GM21723 (cell line): Measurements from ENCODE around the gene PARVG.
"Not testable (repeated sequence)": the region's sequence is repeated elsewhere in the genome, so short reads cannot be mapped to it uniquely, and the experiment has no call there.

ENCODE experiments used
- ATAC-seq: cut with Tn5 transposase; IDR thresholded peaks from one replicate; pipeline ENCODE4 v1.9.1; 2021; ENCODE audit warnings: mild to moderate bottlenecking, moderate library complexity; ENCODE audit not compliant: unreplicated experiment

The PARVG gene

DNA sequence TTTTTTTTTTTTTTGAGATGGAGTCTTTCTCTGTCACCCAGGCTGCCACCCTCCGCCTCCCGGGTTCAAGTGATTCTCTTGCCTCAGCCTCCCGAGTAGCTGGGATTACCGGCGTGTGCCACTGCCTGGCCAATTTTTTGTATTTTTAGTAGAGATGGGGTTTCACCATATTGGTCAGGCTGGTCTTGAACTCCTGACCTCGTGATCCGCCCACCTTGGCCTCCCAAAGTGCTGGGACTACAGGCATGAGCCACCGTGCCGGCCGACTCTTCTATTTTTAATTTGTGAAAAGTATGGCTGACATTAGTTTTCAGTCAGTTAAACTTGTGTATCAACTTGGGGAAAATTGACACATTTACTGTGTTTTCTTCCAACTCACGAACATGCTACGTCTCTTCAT is 53.6 kb downstream of the PARVG start:
- not testable (repeated sequence) for ATAC-seq

DNA sequence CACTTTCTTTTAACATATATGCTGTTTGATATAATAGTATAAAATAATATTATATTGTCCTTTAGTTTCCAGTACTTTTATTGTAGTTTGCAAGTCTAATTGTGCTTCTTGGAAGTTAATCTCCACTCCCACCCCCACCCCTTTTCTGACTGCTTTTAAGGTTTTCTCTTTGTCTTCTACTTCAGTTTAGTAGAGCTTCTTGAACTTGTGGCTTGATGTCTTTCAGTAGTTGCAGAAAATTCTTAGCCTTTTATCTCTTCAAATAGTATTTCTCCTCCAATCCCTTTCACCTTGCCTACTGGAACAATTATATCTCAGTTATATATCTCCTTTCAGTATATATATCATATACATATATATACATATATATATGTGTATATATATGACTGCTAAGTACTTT is 56.6 kb downstream of the PARVG start:
- ATAC-seq, result no peak

DNA sequence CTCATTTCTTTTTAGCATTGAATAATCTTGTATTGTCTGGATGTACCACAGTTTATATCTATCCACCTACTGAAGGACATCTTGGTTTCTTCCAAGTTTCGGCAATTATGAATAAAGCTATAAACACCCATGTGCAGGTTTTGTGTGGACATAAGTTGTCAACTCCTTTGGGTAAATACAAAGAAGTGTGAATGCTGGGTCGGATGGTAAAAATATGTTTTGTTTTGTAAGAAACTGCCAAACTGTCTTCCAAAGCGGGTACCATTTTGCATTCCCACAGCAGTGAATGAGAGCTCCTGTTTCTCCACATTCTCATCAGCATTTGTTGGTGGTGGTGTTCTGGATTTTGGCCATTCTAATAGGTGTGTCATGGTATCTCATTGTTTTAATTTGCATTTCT is 60.4 kb downstream of the PARVG start:
- not testable (repeated sequence) for ATAC-seq

DNA sequence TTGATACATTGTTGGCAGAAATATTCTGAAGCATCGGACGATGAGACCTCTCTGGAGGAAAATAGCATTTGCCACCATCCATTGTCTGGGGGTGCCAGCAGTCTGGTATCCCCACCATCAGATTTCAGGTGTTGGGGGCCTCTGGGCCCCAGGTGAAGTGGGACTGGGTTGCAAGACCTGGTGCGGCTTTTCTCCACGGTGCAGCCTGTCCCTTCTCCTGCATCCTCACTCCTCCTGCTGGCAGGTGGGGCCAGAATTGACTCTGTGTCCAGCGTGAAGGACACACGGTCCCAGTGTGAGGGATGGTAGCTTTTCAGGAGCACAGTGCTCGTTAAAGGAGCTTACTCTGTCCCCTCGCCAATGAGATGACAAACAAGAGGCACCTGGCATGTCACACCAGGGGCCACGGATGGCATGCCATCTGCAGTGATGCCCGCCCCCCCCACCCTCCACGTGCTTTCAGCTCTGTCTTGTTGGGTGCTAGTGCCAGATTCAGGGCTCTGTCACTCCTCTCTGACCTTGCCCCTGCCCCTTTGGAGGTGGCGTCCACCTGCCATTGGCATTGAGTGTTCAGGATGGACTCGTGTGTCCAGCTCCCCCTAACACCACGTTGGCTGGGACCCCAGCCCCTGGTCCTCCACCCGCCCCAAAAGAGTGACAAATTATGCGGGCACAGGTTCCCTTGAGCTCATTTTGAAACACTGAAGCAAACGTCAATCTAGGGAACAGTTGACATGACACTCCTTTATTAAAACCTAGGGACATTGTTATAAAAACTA is 62.4 kb downstream of the PARVG start:
- ATAC-seq, result no peak

DNA sequence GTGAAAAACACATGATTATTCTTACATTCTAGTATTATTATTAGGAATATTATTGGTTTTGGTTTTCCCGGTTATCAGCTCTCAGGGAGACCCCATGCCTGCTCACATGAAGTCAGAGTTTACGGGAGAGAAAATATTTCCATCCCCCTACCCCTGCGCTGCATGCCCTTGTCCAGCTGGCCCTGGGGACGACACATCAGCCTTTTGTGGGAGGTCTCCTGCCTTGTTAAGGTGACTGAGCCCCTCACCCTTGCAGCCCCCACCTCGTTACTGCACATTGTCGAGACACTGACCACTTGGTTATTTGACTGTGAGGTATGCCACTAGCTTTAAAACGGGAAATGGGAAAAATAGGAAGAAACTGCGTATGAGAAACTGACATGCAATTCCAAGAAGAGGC is 63.0 kb downstream of the PARVG start:
- ATAC-seq, result no peak

DNA sequence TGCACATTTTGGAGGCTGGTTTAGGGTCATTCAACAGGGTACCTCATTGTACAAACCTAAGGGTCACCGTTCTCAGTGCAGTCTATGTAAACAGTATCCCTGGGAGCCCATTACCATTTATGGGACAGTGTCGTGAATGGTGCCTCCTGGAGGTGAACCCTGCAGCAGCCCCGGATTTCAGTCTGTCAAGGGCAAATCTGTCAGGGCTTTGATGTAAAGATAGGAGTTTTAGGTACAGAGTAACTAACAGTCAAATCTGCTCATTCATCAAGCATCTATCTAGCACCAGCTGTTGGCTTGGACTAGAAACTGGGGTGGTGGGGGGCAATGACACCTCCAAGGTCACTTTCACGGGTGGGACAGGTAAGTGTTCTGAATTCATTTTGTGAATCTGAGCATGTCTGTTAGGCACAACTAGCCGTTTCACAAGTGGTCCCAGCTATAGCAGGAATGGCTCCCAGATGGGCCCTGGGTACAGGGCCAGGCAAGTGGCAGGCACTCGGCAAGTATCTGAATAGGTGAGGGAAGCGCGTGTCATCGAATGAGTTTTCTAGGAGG is 63.6 kb downstream of the PARVG start:
- no peak for ATAC-seq

DNA sequence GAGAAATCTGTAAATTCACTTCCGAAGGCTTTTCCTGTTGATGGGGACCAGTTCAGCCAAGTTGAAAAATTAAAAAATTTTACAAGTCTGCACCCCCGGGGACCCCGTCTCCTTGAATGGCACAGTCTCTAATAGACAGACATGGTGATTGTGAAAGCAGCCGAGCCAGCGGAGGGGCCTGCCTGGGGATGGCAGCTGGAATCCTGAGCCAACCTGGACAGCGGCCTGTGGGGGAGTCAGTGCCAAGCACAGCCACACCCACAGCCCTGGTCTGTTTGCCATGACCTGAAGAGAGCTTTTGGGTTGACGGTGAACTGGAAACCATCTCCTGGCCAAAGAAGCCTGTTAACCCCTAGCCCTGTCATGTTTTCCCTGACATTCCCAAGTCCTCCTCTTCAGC is 64.7 kb downstream of the PARVG start:
- no peak for ATAC-seq

DNA sequence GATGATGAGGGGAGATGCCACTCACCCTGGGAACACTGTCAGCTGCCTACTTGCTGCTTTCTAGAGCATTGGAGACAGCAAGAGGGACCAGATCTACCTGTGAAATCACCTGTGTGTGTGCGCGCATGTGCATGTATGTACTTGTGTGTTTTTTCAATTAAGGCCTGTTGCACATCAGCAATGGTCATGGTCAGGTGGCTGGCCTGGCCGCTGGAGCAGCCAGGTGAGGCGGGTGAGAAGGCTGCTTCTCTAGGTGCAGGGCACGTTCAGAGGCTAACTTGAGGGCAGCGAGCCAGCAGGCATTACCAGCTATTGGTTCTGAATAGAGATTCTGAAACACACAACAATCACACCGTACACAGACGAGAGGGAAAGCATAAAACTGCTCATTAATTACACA is 65.1 kb downstream of the PARVG start:
- ATAC-seq, result no peak

DNA sequence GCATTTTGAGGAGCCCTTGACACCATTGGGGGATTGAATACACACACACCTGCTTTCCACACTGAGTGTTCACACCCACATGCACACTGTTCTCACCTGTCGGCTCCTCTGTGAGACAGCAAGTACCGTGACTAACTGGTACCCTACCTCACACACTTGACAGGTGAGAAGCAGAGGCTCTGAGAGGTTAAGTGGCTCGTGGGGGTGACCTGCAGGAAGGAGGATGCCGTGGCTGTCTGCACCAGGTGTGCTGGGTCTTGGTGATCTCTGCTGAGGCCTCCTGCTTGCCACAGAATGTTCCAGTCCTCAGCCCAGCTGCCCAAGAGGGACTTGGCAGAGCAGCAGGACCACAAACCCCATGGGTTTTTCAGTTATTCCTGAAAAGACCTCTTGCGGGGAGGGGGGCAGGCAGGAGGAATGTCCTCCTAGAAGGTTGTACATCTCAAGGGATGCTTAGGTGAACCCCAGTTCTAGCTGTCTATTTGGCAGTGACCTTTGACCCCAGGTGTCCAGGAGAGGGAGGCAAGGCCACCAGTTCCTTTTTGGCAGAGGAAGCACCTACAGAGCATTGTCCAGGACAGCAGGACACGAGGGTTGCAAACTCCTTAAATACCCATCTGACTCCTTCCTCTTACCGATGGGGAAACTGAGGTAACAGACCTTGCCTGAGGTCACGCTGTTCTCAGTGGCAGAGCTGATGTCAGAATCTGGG is 66.0 kb downstream of the PARVG start:
- no peak for ATAC-seq

DNA sequence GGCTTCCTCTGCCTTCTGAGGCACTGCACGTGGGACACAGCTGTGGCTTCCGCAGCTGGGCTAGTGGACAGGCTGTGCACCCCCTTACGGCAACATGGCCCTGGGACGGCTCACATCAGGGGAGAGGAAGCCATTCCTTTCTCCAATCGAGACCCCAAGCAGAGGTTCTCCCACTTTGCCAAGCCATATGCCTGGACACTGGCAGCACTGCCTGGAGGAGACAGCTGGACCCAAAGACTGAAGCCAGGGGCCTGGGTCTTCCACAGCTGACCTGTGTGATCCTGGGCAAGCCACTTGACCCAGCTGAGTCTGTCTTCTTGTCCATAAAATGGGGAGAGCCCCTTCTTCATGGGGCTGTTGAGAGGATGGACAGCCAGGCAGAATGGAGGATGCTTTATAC is 66.6 kb downstream of the PARVG start:
- no peak for ATAC-seq

DNA sequence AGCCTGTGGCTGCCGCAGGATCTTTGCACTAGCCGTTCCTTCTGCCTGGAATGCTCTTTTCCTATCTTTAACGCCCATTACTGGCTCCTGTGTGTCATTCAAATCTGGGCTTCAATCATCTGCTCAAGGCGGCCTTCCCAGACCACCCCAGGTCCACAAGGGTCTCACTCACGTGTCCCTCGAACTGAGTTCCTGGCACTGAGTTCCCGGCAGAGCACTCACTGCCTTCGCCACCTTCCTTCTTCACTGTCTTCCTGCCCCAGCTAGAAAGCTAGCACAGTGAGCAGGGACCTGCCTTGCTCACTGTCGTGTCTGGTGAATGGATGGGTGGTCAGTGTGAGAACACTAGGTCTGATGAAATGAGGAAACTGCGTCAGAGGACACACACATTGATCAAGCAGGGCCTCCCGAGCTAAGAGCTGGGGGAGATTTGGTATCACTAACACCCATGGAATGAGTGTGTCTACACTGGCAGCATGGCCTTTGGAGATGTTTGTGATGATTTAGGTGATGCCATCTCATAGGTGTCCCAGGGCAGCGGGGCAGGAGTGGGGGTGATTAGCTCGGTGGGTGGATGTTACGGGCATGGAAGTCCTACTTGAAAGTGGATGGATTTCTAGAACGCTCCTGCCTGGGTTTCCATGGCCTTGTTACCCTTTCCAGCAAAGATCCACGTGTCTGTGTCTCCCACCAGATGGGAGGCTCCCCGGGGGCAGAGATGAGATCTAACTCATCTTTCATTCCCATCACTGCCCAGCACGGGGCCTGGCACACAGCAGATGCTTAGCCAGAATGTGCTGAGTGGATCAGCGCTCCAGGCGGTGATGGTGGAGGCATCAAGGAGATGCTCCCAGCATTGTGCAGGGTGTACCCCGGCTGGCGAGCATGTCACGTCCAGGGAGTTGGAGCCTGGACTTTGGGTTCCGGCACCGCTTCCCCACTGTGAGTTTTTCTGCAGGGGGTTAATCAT is 67.5 kb downstream of the PARVG start:
- ATAC-seq, result no peak

DNA sequence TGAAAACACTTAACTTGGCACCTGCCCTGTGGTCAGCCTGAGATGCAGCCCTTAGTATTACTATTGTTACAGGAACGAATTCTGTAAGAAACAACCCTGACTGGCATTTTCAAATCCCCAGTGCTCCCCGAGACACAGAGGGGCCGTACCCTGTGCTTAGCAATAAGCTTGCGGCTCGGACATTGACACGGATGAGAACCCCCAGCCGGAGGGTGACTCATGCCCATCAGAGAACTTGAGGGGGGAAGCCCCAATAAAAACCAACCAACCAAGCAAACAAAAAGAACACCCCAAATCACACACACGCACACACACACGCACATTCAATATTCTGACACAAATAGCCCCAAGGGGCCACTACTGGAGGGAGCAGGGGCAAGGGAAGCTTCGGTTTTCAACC is 68.2 kb downstream of the PARVG start:
- ATAC-seq, result no peak

DNA sequence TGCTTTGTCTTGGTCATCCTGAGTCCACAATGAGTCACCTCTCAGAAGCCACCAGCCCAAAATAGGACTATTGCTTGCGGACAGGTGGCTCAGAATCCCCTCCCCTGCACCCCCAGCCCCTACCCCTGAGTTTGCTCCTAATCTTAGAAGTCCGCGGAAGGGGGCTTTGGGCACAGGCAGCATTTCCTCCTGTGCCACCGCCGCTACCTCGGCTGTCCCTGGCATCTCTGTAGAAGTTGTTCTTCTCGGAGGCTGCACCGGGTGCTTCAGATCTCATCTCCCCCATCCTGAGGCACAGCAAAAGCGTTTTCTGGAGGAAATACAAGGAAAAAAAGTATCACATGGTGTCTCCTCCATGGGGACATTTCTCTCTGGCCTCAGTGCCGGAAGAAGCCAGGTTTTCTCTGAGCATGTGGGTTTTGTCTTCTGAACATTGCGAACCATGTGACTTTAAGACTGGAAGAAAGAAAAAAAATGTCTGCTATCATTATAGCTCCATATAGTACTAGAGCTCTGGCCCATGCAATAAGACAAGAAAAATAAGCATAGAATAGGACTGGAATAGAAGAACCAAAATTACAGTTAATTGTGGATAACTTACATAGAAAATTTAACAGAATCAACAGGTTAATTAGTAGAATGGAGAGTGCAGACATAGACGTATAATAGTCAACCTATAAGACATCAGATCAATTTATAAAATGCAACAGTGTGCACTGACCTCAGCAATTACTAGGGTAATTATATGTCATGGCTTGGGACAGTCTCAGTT is 68.8 kb downstream of the PARVG start:
- no peak for ATAC-seq

DNA sequence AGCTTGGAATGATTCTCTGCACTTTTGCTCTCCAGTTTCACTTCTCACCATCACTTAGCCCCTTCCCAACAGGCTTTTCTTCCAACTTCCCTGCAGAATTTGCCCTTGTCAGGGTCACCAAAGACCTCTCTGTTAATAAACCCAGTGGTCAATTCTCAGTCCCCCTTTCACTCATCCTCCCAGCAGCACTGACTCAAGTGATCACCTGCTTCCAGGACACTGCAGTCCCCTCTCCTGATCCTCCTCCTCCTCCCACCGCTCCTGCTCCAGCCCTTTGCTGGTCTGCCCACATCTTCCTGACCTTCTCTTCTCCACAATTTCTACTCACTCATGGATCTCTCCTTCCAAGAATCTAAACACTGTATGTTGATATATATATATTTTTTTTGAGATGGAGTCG is 74.1 kb downstream of the PARVG start:
- ATAC-seq, result no peak

DNA sequence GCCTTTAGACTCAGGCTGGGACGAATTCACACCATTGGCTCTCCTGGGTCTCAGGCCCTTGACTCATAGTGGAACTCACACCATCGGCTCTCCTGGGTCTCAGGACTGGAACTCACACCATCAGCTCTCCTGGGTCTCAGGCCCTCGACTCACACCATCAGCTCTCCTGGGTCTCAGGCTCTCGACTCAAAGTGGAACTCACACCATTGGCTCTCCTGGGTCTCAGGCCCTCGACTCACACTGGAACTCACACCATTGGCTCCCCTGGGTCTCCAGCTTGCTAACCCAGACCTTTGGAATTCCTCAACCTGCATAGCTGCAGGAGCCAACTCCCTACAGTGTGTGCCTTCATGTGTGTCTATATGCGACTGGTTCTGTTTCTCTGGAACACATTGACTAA is 75.4 kb downstream of the PARVG start:
- ATAC-seq, result no peak

DNA sequence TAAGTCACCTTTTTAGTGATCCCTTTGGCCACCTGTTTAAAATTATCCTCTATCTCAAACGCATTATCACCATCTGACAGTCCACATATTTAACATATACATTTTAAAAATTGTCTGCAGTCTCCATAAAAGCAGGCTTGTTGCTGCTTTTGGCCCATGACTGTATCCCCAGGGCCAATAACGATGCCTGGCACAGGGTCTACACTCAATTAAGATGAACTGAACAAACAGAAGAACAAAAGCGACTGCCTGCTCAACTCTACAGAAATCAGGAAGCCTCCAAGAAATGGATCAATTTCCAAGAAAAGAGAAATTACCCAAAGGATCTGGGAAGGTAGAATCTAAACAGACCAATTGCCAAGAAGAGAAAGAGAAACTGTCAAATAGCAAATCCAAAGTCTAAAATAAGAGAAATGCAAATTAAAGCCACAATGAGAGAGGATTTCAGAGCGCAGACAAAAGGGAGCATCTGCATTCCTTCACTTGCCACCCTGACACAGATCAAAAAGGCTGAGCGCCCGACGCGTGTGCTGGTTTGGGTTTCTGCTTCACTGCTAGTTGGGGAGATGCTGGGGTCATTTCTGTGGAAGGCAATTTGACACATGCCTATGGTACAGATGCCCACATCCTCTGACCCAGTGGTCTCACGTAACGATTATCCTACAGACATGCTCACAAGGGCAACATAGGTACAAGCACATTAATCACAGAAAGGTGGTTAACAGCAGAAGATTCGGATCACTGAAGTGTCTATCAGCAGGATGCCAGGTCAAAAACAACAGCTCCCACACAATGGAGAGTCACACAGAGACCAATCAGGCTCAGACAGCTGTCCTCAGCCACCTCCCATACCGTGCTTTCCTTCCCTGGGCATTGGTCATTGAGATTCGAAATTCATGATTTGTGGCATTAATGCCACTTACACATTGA is 76.1 kb downstream of the PARVG start:
- no peak for ATAC-seq
